ENCODE measurements around the gene LTO1.

LTO1 gene

GRCh38 chr11:69642913-69643632, 32.1 kb downstream of the LTO1 start:
- CTCF ChIA-PET, result interaction anchor here (0.7 to 5.1 kb wide), 14 partner anchors 9 to 1346 kb away, joined by 3 to 62 read pairs (median 4); partner anchors contain the start of gene MYEOV
- POLR2A ChIA-PET, result no interaction called here
- peak; percentile 87 for DNase-seq (ENCODE audit: extremely low spot score)
- TF ChIP-seq CTCF (IDR thresholded peaks at IDR 0.05; ENCODE audit: control extremely low read depth, extremely low read depth, low read depth, missing control alignments), result peak; percentile 89

- CTCF ChIA-PET, result interaction anchor here (0.7 to 5.1 kb wide), 11 partner anchors 10 to 541 kb away, joined by 3 to 62 read pairs (median 5); partner anchors contain the start of gene MYEOV
- DNase-seq (ENCODE audit: extremely low spot score), result no peak
- TF ChIP-seq CTCF (IDR thresholded peaks at IDR 0.05; ENCODE audit: control extremely low read depth, extremely low read depth, low read depth, missing control alignments), result no peak
- POLR2A ChIA-PET, result no interaction called here
Measured at GRCh38 chr11:69642549-69642912, 32.6 kb downstream of the LTO1 start.

- POLR2A ChIA-PET, result no interaction called here
- no peak for DNase-seq (ENCODE audit: extremely low spot score)
- no peak for TF ChIP-seq CTCF (IDR thresholded peaks at IDR 0.05; ENCODE audit: control extremely low read depth, extremely low read depth, low read depth, missing control alignments)
- CTCF ChIA-PET, result interaction anchor here (0.7 to 5.1 kb wide), 5 partner anchors 27 to 540 kb away, joined by 3 to 62 read pairs (median 5); partner anchors contain the start of gene MYEOV
Measured at GRCh38 chr11:69641681-69642548, 33.2 kb downstream of the LTO1 start.

DNA sequence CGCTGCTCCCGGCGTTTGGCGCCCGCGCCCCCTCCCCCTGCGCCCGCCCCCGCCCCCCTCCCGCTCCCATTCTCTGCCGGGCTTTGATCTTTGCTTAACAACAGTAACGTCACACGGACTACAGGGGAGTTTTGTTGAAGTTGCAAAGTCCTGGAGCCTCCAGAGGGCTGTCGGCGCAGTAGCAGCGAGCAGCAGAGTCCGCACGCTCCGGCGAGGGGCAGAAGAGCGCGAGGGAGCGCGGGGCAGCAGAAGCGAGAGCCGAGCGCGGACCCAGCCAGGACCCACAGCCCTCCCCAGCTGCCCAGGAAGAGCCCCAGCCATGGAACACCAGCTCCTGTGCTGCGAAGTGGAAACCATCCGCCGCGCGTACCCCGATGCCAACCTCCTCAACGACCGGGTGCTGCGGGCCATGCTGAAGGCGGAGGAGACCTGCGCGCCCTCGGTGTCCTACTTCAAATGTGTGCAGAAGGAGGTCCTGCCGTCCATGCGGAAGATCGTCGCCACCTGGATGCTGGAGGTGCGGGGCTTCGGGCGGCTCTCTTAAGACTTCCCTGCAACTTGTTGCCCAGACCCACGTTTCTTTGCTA, 34.1 kb downstream of the LTO1 start, which contains the start of gene CCND1:
TSS of gene CCND1 (plus strand) at position 162 of the 587 bp plus-strand sequence. CDS start at position 320, 158 bp downstream.
- ChIA-PET CTCF (interaction anchor here (5.1 kb wide), 1 partner anchor 539 kb away, joined by 62 read pairs; no protein-coding TSS in a partner anchor), POLR2A (no interaction called here)
- TF ChIP-seq CTCF (IDR thresholded peaks at IDR 0.05; ENCODE audit: control extremely low read depth, extremely low read depth, low read depth, missing control alignments), result peak; percentile 20
- peak; percentile 77 for DNase-seq (ENCODE audit: extremely low spot score)

- no peak for TF ChIP-seq CTCF (IDR thresholded peaks at IDR 0.05; ENCODE audit: control extremely low read depth, extremely low read depth, low read depth, missing control alignments)
- no peak for DNase-seq (ENCODE audit: extremely low spot score)
- POLR2A ChIA-PET, result no interaction called here
Measured at GRCh38 chr11:69640260-69640994, 34.7 kb downstream of the LTO1 start.

More at GRCh38 chr11:69640260-69640994, 34.7 kb downstream of the LTO1 start:
- CTCF ChIA-PET, result interaction anchor here (1.3 kb wide), 1 partner anchor 539 kb away, joined by 3 read pairs; no protein-coding TSS in a partner anchor

Data from GM10248 (cell line).